ENCODE measurements around the gene AUH. TPM values are rescaled to one million over a fixed set of nuclear protein-coding genes. Genes with fewer than 3 reads are reported as not detected.
A peak's percentile ranks its signal among the peaks of the same experiment; 100 is the strongest.

Gene AUH
- total RNA-seq, 2 donors from 2014 or later, result 58.0 to 76.1 TPM

GRCh38 chr9:91303741-91304415, 57.8 kb downstream of the AUH start:
- DNase-seq (ENCODE audit: low spot score), result no peak
- H3K36me3 ChIP-seq, result no peaks in the 10 kb centered on the region
- intact Hi-C loops (cut with DNase I), result loop anchor here (5.0 kb wide), 1 partner anchor 118 kb away; the partner anchor contains the start of gene NFIL3

GRCh38 chr9:91302831-91303230, 58.9 kb downstream of the AUH start:
- no peaks in the 10 kb centered on the region for H3K27me3 ChIP-seq (replicated peaks; ENCODE audit: insufficient read depth)
- no peak for DNase-seq (ENCODE audit: low spot score)
- H3K4me1 ChIP-seq (replicated peaks), result no peaks in the 10 kb centered on the region
- no peak overlapping the region for H3K4me3 ChIP-seq
- intact Hi-C loops (cut with DNase I), result loop anchor here (5.0 kb wide), 1 partner anchor 119 kb away; the partner anchor contains the start of gene NFIL3
- no peaks in the 10 kb centered on the region for H3K36me3 ChIP-seq
- no peak for TF ChIP-seq CTCF (IDR thresholded peaks at IDR 0.05)
- TF ChIP-seq POLR2AphosphoS5 (IDR thresholded peaks at IDR 0.05), result peak; percentile 59
- TF ChIP-seq POLR2A (IDR thresholded peaks at IDR 0.05), result no peak
- peak overlapping the region in 1 of 2 donors; percentile 25 for H3K27ac ChIP-seq
- WGBS, result 41% methylated on average over 4 of the region's 4 CpGs
- H3K9me3 ChIP-seq, result no peaks in the 10 kb centered on the region

More at GRCh38 chr9:91303741-91304415, 57.8 kb downstream of the AUH start:
- Histone ChIP-seq H3K27ac (no peak overlapping the region), H3K9me3 (no peaks in the 10 kb centered on the region), H3K4me1 (replicated peaks) (no peaks in the 10 kb centered on the region), H3K4me3 (no peak overlapping the region), H3K27me3 (replicated peaks; ENCODE audit: insufficient read depth) (no peaks in the 10 kb centered on the region)
- no peak for TF ChIP-seq POLR2AphosphoS5 (IDR thresholded peaks at IDR 0.05)
- TF ChIP-seq POLR2A (IDR thresholded peaks at IDR 0.05), result no peak
- TF ChIP-seq CTCF (IDR thresholded peaks at IDR 0.05), result no peak
- WGBS, result 86% methylated on average over 2 of the region's 2 CpGs

DNA sequence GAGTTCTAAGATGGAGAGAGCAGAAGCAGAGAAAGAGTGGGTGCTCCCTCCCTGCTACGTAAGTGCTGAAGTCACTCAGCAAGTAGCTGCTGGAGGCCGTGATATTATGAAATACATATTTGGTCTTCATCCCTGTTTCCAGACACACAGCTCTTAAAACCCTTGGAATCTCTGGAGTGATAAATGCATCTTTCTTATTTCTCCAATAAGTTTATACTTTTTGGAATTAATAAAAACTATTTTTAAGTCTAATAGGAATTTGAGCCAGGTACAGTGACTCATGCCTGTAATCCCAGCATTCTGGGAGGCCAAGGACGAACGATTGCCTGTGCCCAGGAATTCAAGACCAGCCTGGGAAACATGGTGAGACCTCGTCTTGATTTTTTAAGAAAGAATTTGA, 60.6 kb downstream of the AUH start:
- DNase-seq (ENCODE audit: low spot score), result no peak
- Histone ChIP-seq H3K9me3 (no peaks in the 10 kb centered on the region), H3K4me3 (no peak overlapping the region), H3K36me3 (no peaks in the 10 kb centered on the region), H3K4me1 (replicated peaks) (no peaks in the 10 kb centered on the region), H3K27ac (peak overlapping the region; percentile 12 to 61), H3K27me3 (replicated peaks; ENCODE audit: insufficient read depth) (no peaks in the 10 kb centered on the region)
- intact Hi-C loops (cut with DNase I), result loop anchor here (2.0 to 5.0 kb wide), 2 partner anchors 104 to 121 kb away; partner anchors contain the start of gene NFIL3
- WGBS, result 29% methylated on average over 5 of the region's 5 CpGs
- TF ChIP-seq CTCF (IDR thresholded peaks at IDR 0.05), result no peak
- TF ChIP-seq POLR2AphosphoS5 (IDR thresholded peaks at IDR 0.05), result peak; percentile 22
- no peak for TF ChIP-seq POLR2A (IDR thresholded peaks at IDR 0.05)

GRCh38 chr9:91298311-91298710, 63.4 kb downstream of the AUH start:
- 36% methylated on average over 2 of the region's 2 CpGs for whole genome bisulfite sequencing
- TF ChIP-seq POLR2AphosphoS5 (IDR thresholded peaks at IDR 0.05) (peak; percentile 32), POLR2A (IDR thresholded peaks at IDR 0.05) (no peak), CTCF (IDR thresholded peaks at IDR 0.05) (no peak)
- no peaks in the 10 kb centered on the region for H3K9me3 ChIP-seq
- no peaks in the 10 kb centered on the region for H3K36me3 ChIP-seq
- no peak overlapping the region for H3K4me3 ChIP-seq
- no peaks in the 10 kb centered on the region for H3K4me1 ChIP-seq (replicated peaks)
- no peak for DNase-seq (ENCODE audit: low spot score)
- H3K27ac ChIP-seq, result no peak overlapping the region
- intact Hi-C loops (cut with DNase I), result loop anchor here (5.0 kb wide), 1 partner anchor 64 kb away; the partner anchor contains the start of gene AUH
- no peaks in the 10 kb centered on the region for H3K27me3 ChIP-seq (replicated peaks; ENCODE audit: insufficient read depth)

GRCh38 chr9:91297306-91297705, 64.4 kb downstream of the AUH start:
- TF ChIP-seq CTCF (IDR thresholded peaks at IDR 0.05) (no peak), POLR2A (IDR thresholded peaks at IDR 0.05) (no peak), POLR2AphosphoS5 (IDR thresholded peaks at IDR 0.05) (no peak)
- Histone ChIP-seq H3K4me1 (replicated peaks) (no peaks in the 10 kb centered on the region), H3K9me3 (no peaks in the 10 kb centered on the region), H3K27ac (no peak overlapping the region), H3K4me3 (no peak overlapping the region), H3K27me3 (replicated peaks; ENCODE audit: insufficient read depth) (no peaks in the 10 kb centered on the region), H3K36me3 (no peaks in the 10 kb centered on the region)
- 96% methylated on average over 1 of the region's 1 CpG for WGBS
- intact Hi-C loops (cut with DNase I), result loop anchor here (5.0 kb wide), 1 partner anchor 65 kb away; the partner anchor contains the start of gene AUH
- no peak for DNase-seq (ENCODE audit: low spot score)
